SW480 (cell line): Measurements from ENCODE around the gene GLMP.

Experiments used
- DNase-seq: peaks from one replicate; pipeline ENCODE4 v3.0.0-alpha.2; 2016; ENCODE audit warnings: low spot score

Gene GLMP

DNA sequence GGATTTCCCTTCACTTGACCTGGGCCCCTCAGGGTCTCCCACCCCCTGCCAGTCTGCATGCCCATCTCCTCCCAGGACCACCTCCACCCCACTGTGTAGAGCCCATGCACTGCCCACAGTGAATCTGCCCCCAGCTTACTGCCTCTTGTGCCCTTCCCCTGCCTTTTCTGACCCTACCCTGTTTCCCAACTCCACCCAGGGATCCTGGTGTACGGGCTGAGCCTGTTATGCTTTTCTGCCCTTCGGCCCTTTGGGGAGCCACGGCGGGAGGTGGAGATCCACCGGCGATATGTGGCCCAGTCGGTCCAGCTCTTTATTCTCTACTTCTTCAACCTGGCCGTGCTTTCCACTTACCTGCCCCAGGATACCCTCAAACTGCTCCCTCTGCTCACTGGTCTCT lies 9.4 kb downstream of the GLMP start:
- DNase-seq, result no peak

DNA sequence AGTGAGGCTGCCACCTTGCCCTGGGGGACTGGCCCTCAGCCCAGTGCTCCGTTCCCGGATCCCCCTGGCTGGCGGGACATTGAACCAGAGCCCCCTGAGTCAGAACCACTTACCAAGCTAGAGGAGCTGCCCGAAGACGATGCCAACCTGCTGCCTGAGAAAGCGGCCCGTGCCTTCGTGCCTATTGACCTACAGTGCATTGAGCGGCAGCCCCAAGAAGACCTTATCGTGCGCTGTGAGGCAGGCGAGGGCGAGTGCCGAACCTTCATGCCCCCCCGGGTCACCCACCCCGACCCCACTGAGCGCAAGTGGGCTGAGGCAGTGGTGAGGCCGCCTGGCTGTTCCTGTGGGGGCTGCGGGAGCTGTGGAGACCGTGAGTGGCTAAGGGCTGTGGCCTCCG lies 10.0 kb downstream of the GLMP start:
- no peak for DNase-seq

DNA sequence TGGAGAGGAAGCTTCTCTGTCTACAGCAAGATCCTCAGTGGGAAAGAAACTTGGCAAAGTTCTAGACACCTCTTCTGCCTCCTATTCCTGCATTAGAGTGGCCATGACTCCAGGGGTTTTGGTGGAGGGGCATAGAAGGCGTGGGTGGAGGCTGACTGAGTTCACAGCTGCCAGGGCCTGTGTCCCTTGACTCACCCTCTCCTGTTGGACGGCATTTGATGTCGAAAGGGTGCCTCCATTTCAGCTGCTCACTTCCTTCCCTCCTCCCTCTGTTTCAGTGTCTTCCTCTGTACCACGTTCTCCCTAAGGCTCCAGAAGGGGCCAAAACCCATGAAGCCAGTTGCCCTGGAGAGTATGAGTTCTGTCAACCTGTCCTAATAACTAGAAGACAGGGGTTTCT lies 10.7 kb downstream of the GLMP start:
- no peak for DNase-seq

DNA sequence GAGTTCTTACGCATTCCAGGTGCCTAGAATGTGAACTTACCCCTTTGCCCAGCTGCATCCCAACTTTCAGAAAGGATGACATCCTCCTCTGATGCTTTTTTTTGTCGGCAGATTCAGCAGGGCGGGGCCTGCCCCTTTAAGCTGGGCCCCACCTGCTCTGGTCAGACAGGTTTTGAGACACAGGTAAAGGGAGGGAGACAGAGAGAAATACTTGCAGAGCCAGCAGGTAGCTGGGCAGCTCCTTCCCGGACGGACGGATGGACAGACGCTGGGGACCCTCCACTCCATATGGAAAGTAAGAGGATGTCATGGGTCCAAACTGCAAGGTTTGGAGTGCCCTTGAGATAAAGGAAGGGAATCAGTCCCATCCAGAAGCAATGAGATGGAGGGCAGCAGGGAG lies 11.4 kb downstream of the GLMP start, which contains the start of gene TMEM79:
Gene TMEM79 (plus strand): TSS at position 214 of the 400 bp plus-strand sequence. CDS start 902 bp downstream, outside the sequence.
- no peak for DNase-seq

DNA sequence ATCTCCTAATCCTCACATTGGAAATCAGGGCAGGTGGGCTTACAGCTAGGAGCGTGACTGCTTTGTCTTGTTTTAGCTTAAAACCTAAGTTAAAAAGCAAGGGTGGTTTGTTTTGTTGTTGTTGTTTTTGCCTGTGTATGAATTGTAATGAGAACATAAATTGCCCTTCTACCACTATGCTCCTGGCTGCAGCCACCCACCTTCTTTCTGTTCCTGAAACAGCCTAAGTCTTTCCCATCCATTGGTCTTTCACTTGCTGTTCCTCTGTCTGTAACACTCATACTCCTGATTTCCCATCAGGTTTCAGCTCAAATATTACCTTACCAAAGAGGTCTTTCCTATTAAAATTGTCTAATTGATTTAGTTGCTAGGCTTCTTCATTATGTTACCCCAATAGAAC lies 12.0 kb downstream of the GLMP start:
- no peak for DNase-seq

DNA sequence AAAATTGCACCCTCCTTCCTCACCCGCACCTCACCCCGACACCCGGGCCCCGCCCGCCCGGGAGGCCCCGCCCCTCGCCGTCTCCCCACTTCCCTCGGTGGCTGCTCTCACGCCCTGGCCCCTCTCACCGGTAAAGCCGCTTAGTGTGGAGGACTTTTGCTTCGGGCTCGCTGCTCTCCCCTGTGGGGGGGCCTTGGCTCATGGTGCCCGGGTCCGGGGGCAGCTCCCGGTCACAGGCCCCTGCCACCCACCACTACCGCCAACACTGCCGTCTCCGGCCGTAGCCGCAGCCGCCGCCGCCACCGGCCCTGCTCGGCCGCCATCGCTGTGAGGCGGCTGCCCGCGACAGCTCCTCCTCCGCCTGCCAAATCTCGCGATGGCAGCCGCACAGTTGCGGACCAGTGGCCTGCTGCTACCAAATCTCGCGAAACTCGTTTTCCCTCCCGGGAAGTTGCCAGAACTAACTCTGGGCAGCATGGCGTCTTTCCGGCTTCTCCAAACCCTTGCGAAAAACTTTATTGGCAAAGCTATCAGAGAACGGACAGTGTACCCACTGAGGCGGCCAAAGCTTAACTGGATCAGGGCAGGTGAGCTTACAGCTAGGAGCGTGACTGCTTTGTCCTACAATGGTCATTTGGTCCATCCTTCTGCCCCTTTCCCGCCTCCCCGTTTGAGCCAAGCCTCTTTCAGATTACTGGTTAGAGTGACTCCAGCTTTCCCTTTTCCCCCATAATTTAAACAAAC lies 12.8 kb downstream of the GLMP start, which contains the start of gene SMG5:
Gene SMG5 (minus strand): TSS at position 347 of the 744 bp plus-strand sequence. CDS start 145 bp downstream, at position 202.
- peak; percentile 98 for DNase-seq

DNA sequence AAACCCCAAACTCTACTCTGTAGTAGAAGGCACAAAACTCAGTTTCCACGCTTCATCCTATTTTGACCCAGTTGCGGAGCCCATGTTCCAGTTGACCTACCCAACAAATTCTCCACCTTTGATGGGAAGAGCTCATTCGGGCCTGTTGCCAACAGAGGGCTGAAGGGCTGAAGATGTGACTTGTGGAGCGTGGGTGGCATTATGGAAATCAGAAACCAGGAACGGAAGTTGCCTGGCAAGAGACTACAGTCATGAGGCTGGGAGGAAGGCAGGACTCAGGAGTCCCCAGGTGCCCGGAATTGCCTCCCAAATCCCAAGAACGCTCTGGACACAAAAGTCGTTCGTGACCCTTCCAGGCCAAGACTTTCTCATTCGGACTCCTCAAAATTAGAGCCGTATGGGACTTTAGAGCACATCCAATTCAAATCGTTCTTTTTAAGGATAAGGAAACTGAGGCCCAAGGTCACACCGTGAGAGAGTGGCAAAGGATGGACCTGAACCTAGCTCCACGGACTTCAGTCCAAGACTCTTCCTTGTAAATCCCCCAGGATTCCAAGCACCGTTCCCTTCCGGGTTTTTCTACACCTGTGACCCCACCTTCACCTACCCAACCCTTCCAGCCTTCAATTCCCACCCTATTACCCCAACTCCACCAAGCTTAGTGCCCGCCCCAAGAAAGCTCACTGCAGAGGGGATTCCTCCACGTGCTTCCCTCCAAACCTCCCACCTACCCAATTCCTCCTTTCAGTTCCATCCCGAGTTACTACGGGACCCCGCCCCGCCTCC lies 13.6 kb downstream of the GLMP start:
- peak; percentile 72 for DNase-seq

DNA sequence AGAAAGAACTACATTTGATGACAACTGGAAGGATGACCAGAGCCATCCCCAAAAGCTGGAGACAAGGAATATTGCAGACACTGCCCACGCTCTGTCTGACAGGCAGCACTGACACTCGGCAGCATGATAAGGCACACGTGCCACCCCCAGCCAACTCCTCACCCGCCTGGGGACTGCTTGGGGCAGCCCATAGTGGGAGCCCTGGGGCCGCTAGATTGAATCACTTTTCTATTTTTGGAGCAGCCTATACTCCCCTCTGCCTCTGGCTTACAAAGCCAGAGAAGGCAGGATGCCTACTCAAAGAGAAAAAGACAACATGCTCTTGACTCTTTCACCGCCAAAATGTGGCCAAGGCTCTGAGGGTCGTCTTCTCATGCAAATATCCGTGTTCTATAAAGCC lies 14.2 kb downstream of the GLMP start:
- no peak for DNase-seq

DNA sequence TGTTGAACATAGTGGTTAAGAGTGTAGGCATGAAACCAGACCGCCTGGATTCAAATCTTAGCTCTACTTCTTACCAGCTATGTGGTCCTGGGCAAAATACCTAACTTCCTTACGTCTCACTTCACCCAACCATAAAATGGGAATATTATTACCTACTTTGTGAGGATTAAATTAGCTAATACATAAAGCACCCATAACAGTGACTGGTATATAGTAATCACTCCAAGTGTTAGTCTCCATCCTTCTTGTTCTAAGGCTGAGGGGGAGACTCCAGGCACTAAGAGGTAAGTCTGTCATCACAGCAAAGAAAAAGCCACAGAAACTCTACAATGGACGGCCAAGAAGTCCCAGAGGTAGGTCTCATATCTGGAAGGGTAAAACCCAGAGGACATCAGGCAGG lies 15.6 kb downstream of the GLMP start:
- no peak for DNase-seq

DNA sequence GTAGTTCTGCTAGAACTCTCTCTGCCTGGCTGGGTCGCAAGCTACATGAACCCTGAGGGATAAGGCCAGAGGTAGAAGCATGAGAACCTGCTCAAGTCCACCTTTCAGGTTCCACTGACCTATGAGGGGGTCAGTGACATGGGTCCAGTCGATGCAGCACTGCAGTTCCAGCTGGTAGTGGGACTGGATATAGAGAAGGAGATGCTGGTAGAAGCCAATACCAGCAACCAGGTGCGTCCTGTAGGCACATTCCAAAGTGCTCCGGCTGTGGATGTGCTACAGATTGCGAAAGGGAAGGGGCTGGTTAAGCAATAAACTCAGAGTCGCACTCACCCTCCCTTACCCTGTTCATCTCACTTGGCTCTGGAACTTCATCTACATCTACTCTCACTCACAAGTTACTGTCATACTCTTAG lies 18.5 kb downstream of the GLMP start:
- DNase-seq, result no peak

DNA sequence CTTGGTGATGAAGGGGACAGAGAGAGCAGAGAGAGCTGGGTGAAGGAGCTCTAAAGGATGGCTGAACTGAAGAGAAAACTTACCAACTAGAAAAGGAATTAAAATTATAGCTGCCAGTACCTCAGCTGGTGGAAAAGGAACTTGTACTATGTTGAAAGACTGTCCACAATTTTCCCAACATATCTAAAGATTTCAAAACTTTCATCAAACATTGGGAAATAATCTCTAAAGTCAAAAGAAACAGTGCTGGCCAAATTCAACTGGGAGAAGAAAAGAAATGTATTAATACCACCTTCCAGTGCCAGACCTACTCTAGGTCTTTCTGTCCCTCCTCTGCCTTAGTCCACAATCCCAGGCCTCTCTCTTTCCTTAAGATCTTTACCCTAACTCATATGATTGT lies 18.9 kb downstream of the GLMP start:
- no peak for DNase-seq

DNA sequence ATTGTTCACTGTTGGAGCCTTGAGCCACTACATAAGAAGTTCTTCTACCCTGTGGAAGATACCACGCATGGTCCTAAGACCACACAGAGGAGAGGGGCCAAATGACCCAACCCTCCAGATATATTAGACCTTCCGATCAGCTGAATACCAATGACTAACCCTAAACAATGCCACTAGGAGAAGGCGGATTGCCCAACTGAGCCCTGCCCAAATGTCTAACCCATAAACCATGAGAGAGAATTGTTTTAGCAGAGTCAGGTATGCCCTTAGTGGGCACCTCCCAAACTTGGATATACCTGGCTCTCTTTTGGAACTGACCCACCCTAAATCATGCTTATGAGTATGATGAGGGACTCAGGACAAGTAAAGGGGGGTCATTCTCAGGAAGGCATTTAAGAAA lies 25.2 kb downstream of the GLMP start:
- no peak for DNase-seq

DNA sequence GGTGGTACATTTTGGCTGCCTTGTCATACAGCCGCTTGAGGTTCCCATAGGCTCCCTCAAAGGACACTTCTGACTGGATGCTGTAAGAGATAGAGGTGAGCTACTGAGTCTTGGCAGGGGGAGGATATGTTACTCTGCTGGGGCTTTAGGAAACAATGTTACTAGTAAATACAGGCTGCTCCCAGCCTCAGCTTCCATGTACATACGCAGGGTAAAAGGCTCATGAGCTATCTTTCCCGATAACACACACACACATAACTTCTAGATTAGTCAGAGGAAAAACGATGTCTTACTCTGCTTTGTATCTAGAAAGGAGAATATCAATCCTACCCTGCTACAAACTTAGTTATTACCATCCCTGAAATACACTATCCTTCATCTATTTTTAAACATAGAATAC lies 27.1 kb downstream of the GLMP start:
- no peak for DNase-seq

DNA sequence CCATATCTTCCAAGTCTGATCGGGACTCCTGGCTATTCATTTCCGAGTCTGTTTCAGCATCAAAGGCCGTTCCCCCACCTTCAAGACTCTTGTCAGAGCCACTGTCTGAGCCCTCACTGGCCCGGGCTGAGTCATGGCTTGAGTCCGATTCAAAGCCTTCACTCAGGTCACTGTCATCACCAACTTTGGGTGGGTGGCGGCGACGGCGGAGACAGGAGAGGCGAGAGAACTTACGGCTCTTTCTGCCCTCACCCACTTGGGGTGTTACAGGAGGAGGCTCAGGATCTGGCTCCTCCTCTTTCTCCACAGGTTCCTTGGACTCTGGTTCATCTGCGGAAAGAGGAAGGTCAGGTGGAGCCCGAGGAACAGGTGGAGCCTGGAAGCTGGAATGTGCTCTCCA lies 29.4 kb downstream of the GLMP start:
- DNase-seq, result no peak

DNA sequence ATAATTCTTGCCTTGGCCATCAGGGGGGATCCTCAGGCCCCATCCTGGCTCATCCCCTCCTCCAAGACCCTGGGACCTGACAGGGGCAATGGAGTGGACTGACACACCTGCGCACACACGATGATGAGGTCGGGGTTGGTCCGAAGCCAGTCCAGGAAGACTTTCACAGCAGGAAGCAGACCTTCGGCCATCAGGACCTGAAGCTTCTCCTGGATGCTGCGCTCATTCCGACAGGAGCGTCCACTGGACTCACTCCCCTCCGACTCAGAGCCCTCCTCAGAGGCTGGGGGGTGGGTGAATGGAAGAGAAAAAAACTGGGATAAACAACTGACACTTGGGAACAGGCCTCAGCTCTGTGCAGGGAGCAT lies 32.2 kb downstream of the GLMP start:
- no peak for DNase-seq

DNA sequence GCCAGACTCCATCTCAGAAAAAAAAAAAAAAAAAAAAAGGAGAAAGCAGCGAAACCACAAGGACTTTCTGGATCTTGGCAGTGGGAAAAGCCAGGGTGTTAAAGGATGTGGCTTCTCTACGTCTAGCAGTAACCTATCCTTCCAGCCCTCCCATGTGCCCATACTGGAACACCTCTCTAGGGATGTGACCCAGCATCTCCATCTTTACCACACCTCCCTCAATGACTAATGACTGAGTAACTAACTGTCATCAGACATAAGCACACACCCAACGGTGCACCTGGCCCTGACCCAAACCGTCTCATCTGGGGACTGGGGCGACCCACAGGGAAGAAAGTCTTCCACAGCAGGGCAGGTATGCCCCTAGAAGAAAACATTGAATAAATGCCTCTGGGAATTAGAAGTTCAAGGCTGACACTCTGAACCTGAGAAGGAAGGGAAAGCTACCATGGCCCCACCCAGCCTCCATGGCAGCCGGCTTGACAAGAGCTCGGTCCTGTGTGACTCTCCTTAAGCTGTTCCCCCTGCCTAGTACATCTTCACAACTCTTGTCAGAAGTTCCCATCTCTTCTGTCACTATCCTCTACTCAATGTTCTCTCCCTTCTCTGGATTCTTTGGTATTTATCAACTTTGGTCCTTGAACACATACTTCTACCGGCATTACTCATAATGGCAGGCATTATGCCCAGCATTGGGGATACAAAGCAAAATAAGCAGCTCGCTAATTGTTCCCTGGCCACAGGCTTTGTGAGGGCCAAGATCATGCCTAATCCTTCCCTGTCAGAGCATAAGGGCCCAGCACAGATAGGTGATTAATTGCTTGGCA lies 32.8 kb downstream of the GLMP start:
- peak; percentile 51 for DNase-seq

DNA sequence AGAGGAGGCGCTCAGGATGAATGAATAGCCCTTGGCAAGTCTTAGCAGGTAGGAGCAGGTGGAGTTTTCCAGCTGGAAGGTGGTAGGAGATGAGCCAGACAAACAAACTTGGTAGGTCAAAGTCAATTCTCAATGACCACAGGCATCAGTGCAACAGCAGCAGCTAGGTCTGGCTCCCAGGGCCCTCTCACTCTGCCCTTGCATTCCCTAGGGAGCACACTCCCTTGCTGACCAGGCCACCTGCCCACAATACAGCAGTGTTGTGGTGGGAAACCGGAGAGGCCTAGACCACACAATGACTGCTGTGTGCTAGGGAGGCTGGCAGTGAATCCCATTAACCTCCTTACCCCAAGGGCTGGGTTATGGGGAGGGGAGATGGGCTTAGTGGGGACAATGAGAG lies 34.6 kb downstream of the GLMP start:
- DNase-seq, result peak; percentile 78

DNA sequence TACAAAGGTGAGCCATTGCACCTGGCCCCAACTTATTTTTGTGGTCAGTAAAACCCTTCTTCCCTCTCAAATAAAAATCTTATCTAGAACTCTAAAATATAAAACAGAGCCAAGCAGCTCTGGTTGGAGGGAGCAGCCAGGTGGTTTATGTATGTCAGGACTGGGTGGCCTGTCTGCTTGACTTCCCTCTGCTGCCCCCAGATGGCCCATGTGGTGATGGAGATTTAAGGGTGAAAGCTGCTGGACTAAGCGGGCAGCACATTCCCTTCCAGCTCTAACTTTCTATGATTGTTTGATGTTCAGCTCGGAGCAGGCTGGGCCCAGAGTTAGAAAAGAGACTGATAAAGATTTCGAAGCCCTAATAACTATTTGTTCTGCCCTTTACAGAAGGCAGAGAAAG lies 35.7 kb downstream of the GLMP start:
- DNase-seq, result no peak

DNA sequence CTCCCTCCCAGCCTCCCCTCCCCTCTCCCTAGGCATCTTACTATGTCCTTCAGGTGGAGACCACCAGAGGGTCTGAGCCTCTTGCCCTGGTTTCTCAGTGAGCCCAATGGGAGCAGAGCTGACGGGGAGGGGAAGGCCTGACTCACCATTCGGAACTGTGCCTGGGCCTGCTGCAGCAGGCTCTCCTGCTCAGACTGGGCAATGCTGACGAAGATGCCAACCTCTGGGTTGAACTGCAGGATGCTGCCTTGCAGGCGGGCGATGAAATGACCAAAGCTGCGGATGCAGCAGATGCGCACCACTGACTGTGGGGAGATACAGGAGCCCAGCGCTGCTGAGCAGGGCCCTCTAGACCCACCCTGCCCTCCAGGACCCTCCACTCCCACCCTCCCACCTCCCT lies 36.6 kb downstream of the GLMP start:
- DNase-seq, result no peak

DNA sequence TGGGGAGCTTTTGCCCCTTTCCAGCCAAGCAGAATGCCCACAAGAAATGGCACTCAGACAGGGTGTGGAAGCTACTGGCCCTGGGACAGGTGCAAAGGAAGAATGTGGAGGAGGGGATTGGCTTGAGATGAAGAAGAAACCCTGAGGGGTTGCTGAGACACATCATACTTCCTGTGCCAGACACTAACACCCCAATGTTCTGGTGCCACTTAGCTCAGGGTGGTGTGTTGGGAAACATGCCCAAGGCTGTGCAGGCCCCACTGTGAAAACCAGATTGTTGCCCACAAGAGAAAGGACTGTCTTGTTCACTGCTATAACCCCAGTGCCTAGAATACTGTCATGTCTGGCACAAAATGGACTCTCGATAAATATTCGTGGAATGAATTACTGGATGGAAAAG lies 37.8 kb downstream of the GLMP start:
- DNase-seq, result no peak

DNA sequence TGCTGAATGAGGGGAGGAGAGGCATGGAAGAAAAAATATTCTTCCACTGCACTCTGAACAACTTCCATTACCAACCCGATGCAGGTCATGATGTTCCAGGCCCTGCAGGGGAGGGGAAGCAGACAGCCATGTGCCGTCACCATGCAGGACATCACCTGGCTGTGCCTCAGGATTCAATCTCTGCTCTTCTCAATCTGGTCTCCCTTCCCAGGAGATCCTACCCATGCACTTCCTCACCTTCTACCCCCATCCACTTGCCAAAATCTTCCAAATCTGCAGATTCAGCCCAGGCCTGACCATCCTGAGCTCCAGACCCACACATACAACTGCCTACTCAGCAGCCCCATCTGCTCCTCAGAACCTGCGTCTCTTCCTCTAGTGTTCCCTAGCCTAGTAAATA lies 41.8 kb downstream of the GLMP start:
- DNase-seq, result no peak

DNA sequence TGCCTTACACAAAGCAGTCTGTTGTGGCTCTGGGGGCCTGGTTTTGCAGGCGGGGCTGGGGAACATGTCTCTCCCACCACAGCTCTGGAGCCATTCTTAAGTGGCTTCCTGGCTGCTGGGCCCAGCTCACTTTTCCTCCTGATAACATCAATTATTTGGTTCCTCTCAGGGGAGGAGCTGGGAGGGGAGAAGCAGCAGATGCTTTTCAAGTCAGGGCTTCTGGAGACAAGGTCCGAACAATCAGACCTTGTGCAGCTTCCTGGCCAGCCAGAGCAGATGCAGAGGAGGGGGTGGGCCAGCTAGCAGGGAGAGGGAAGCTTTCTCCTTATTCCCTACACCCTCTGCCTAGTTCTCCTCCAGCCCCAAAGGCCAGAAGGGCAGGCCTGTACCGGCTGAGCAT lies 44.0 kb downstream of the GLMP start:
- DNase-seq, result no peak

DNA sequence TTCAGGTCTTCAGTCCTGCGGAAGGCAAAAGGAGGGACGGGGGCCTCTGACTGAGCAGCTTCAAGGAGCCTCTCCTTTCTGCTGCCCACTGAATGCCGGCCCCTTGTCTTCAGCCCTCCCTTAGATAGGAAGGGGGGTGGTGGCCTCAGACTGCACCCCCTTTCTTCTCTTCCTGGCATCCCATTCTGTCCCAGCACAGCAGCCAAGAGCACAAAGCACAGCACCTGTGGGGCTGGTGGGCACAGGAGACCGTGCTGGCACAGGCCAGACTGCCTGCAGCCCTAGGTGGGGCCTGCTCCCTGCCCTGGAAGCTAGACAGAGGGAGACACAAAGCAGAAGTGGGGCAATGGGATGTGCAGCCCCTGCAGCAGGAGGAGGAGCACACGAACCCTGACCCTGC lies 45.9 kb downstream of the GLMP start:
- DNase-seq, result no peak
